PC-3 (cell line): Measurements from ENCODE around the gene PRKD2. TPM values are rescaled to one million over a fixed set of nuclear protein-coding genes. Genes with fewer than 3 reads are reported as not detected.

Source experiments
- ATAC-seq: fragments of 200-7000 bp; cut with Tn5 transposase; 2 replicates; pipeline ENCODE4 v1.9.1; 2020; ENCODE audit warnings: mild to moderate bottlenecking, moderate library complexity
- BruUV-seq: library from RNA; stranded (reverse); fragments of 400-500 nt; replicated peaks from 2 replicates; lab custom pipeline; 2021; lab: Mats Ljungman, UMichigan
- CTCF ChIA-PET: fragments of 300-600 bp; sonication (Branson Sonifier 250); formaldehyde crosslinking; loops from one replicate; lab custom pipeline; 2022; ENCODE audit warnings: antibody characterized with exemption; lab: Charles Lee
- POLR2A ChIA-PET: fragments of 300-600 bp; sonication (Branson Sonifier 250); formaldehyde crosslinking; loops from one replicate; lab custom pipeline; 2022; ENCODE audit warnings: antibody characterized with exemption; ENCODE audit not compliant: unreplicated experiment; lab: Charles Lee
- DNase-seq: peaks from one replicate; pipeline ENCODE4 v3.0.0-alpha.2; 2015
- H2AFZ ChIP-seq: fragments of 300-600 bp; sonication (generic); 2 replicates; pipeline ENCODE4 v1.6.0; 2016; ENCODE audit warnings: antibody characterized with exemption, low read length
- H3F3A ChIP-seq: fragments of 300-600 bp; sonication (generic); one replicate; pipeline ENCODE4 v1.6.0; 2017; ENCODE audit warnings: antibody characterized with exemption, low read length, control low read depth, mild to moderate bottlenecking; ENCODE audit not compliant: unreplicated experiment
- H3K27ac ChIP-seq: fragments of 300-600 bp; sonication (generic); 2 replicates; pipeline ENCODE4 v1.5.1; 2016; ENCODE audit warnings: mild to moderate bottlenecking, low read length
- H3K27me3 ChIP-seq: fragments of 300-600 bp; sonication (generic); 2 replicates; pipeline ENCODE4 v1.6.1; 2016; ENCODE audit warnings: low read length, mixed read lengths
- H3K36me3 ChIP-seq: fragments of 300-600 bp; sonication (generic); 2 replicates; pipeline ENCODE4 v1.6.1; 2016; ENCODE audit warnings: low read depth, mixed run types, low read length, mixed read lengths
- H3K4me1 ChIP-seq: fragments of 300-600 bp; sonication (generic); 2 replicates; pipeline ENCODE4 v1.5.1; 2016; ENCODE audit warnings: low read length; ENCODE audit not compliant: insufficient read depth
- H3K4me2 ChIP-seq: fragments of 300-600 bp; sonication (generic); 2 replicates; pipeline ENCODE4 v1.6.0; 2016; ENCODE audit warnings: low read length
- H3K4me3 ChIP-seq: fragments of 300-600 bp; sonication (generic); 2 replicates; pipeline ENCODE4 v1.5.1; 2016; ENCODE audit warnings: mild to moderate bottlenecking, low read length, mixed read lengths
- H3K79me2 ChIP-seq: fragments of 300-600 bp; sonication (generic); 2 replicates; pipeline ENCODE4 v1.6.1; 2017; ENCODE audit warnings: low read length, mixed read lengths
- H3K9ac ChIP-seq: fragments of 300-600 bp; sonication (generic); 2 replicates; pipeline ENCODE4 v1.6.0; 2016; ENCODE audit warnings: mild to moderate bottlenecking, low read length
- H3K9me2 ChIP-seq: fragments of 300-600 bp; sonication (generic); replicated peaks from 2 replicates; pipeline ENCODE4 v1.6.1; 2016; ENCODE audit warnings: mixed run types, low read length, mixed read lengths
- H3K9me3 ChIP-seq: fragments of 300-600 bp; sonication (generic); 2 replicates; pipeline ENCODE4 v1.6.1; 2016; ENCODE audit warnings: low read length, mixed read lengths
- H4K20me1 ChIP-seq: fragments of 300-600 bp; sonication (generic); 2 replicates; pipeline ENCODE4 v1.6.1; 2016; ENCODE audit warnings: low read length, mixed read lengths
- EZH2 ChIP-seq: fragments of 300-600 bp; sonication (generic); IDR thresholded peaks from one replicate; pipeline ENCODE4 v1.6.1; 2017; ENCODE audit warnings: antibody characterized with exemption, mild to moderate bottlenecking, low read length; ENCODE audit not compliant: unreplicated experiment
- EZH2phosphoT487 ChIP-seq: fragments of 300-600 bp; sonication (generic); IDR thresholded peaks from 2 replicates; pipeline ENCODE4 v1.6.1; 2018; ENCODE audit warnings: mild to moderate bottlenecking, antibody characterized with exemption, low read length, borderline replicate concordance
- intact Hi-C: fragments of 100-400 bp; cut with micrococcal nuclease; formaldehyde crosslinking; loops from 2 replicates; pipeline ENCODE4 v1.9.0; 2023
- total RNA-seq: library from RNA; depleted of rRNA; stranded (reverse); fragments of >200 nt; gene quantifications from 2 replicates; pipeline ENCODE4 v1.2.3, GENCODE V29; 2014
- TF ChIP-seq, protein P1 (sequence below): fragments of 300-600 bp; sonication (generic); conservative IDR thresholded peaks from 2 replicates; pipeline ENCODE4 v1.5.1; 2017; ENCODE audit warnings: antibody characterized with exemption, low read depth, mild to moderate bottlenecking, low read length

PRKD2 gene
- total RNA-seq, 1 experiment from 2014 or later, result 24.1 TPM

GRCh38 chr19:46726551-46726950 is 9.6 kb upstream of the PRKD2 start:
- no peak overlapping the region for H3K4me2 ChIP-seq
- no peaks in the 10 kb centered on the region for H4K20me1 ChIP-seq
- H3K79me2 ChIP-seq, result peaks cover 27% of the 10 kb centered on the region
- BruUV-seq, result no TSS peak
- H3K27ac ChIP-seq, result no peak overlapping the region
- H3K36me3 ChIP-seq, result peaks cover 41% of the 10 kb centered on the region
- no peaks in the 10 kb centered on the region for H3K9me3 ChIP-seq
- no peak overlapping the region for H3K4me3 ChIP-seq
- ATAC-seq, result no peak
- no peak for TF ChIP-seq EZH2
- no peak for TF ChIP-seq EZH2phosphoT487
- TF ChIP-seq, protein P1, sequence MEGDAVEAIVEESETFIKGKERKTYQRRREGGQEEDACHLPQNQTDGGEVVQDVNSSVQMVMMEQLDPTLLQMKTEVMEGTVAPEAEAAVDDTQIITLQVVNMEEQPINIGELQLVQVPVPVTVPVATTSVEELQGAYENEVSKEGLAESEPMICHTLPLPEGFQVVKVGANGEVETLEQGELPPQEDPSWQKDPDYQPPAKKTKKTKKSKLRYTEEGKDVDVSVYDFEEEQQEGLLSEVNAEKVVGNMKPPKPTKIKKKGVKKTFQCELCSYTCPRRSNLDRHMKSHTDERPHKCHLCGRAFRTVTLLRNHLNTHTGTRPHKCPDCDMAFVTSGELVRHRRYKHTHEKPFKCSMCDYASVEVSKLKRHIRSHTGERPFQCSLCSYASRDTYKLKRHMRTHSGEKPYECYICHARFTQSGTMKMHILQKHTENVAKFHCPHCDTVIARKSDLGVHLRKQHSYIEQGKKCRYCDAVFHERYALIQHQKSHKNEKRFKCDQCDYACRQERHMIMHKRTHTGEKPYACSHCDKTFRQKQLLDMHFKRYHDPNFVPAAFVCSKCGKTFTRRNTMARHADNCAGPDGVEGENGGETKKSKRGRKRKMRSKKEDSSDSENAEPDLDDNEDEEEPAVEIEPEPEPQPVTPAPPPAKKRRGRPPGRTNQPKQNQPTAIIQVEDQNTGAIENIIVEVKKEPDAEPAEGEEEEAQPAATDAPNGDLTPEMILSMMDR, result no peak
- ChIA-PET POLR2A (no interaction called here), CTCF (no interaction called here)
- DNase-seq, result no peak
- no peak overlapping the region for H3K9ac ChIP-seq
- peaks cover 14% of the 10 kb centered on the region for H3K4me1 ChIP-seq
- H3K27me3 ChIP-seq, result no peaks in the 10 kb centered on the region
- no peaks in the 10 kb centered on the region for H3F3A ChIP-seq
- intact Hi-C loops, result no loop called here
- H3K9me2 ChIP-seq, result no peaks in the 10 kb centered on the region
- H2AFZ ChIP-seq, result no peak overlapping the region

- peaks cover 41% of the 10 kb centered on the region for H3K36me3 ChIP-seq
- DNase-seq (no peak), ATAC-seq (no peak)
These were observed 9.0 kb upstream of the PRKD2 start for GRCh38 chr19:46725859-46726393.

More at GRCh38 chr19:46725859-46726393, 9.0 kb upstream of the PRKD2 start:
- BruUV-seq, result no TSS peak
- Histone ChIP-seq H3K27me3 (no peaks in the 10 kb centered on the region), H2AFZ (no peak overlapping the region), H3K4me1 (peaks cover 9% of the 10 kb centered on the region), H3F3A (no peaks in the 10 kb centered on the region), H3K9ac (no peak overlapping the region), H3K9me3 (no peaks in the 10 kb centered on the region), H4K20me1 (no peaks in the 10 kb centered on the region), H3K27ac (no peak overlapping the region), H3K9me2 (no peaks in the 10 kb centered on the region), H3K79me2 (peaks cover 25% of the 10 kb centered on the region), H3K4me2 (no peak overlapping the region), H3K4me3 (no peak overlapping the region)
- intact Hi-C loops, result no loop called here
- POLR2A ChIA-PET, result no interaction called here
- TF ChIP-seq EZH2, result no peak
- TF ChIP-seq, protein P1, result no peak
- no peak for TF ChIP-seq EZH2phosphoT487
- CTCF ChIA-PET, result no interaction called here
